ENCODE data around the gene LGR6.

LGR6 gene

DNA sequence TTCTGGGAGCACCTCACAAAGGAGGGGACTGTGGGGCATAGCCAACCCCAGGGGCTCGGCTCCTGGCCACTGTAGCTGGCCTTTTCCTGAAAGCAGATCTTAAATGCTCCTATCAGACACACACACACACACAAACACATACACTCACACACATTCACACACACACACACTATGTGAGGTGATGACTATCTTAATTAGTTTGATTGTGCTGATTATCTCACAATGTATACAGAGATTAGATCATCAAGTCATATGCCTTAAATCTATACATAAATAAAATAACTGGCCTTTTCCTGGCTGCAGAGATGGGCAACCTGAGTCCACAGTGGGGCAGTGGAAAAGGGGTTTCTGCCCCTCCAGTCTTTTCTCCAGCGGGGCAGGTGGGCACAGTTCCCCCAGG is 27.1 kb downstream of the LGR6 start:
- no peak for DNase-seq (ENCODE audit: low read depth, low spot score)

DNA sequence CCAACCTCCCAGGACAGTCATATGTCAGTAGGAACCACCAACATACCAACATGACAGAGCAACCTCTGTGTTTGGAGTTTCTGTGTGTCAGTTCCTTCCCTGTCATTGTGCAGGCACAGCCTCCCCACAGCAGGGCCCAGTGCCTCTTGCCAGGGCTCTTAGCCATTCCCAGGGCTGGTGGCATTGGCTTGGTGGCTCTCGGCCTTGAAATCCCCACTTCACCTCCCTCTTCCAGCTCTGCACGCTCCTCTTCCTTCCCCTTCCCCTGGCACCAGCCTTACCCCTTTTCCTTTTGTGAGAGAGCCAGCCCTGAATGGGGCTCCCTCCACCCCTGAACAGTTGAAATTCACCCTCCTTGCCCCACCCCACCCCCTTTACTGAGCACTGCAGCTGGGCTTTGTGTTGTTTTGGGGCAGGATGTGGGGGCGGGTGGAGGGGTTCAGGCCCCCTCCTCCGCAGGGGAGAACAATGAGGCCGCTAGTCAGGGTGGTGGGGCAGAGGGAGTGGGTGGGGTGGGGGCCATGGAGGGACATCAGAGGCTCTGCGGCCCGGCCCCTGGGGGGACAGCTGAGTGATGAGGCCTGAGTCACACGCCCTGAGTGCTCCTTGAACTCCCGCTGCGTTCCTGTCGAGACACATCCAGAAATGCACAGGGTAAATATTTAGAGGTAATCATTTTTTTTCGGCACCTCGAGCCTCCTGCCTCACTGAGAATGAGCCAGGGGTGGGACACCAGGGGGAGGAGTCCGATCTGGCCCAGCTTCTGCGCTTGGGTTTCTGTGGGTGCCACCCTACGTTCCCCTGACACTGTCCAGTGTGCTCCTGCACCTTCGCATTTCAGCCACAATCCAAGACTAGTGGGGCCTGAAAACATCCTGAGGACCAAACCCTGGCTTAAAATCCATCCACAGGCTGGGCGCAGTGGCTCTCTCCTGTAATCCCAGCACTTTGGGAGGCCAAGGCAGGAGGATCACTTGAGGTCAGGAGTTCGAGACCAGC is 28.6 kb downstream of the LGR6 start:
- DNase-seq (ENCODE audit: low read depth, low spot score), result no peak

DNA sequence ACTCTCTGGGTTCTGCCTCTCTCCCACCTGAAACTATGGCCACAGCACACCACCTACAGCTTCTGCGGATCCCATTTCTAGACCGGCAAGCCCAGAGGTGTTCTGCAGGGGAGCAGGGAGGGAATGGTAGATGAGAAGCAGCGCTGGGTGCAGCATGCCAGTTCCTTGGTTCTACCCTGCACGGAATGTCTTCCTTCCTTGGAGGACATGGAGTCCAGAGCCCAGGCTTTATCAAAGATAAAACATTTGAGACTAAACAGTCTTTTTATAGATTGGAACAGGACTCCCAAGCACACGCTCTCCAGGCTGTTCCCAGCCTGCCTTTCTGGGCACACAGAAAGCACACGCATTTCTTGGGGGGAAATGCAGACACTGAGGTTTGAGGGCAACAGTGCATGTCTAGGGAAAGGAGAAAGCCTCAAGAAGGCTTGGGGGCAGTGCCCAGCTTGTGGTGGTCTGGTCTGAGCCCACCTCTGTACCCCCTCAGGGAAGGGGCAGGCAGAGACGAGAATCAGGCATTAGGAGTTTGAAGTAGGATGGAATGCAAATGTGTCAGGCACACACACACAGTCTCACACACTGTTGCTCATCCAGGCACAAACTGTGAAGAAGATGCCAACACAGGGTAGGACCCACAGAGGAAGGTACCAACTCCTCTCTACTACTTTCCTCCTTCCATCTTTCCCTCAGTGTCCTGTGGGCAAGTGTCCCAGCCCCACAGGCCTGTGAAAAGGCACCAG is 29.7 kb downstream of the LGR6 start:
- no peak for DNase-seq (ENCODE audit: low read depth, low spot score)

DNA sequence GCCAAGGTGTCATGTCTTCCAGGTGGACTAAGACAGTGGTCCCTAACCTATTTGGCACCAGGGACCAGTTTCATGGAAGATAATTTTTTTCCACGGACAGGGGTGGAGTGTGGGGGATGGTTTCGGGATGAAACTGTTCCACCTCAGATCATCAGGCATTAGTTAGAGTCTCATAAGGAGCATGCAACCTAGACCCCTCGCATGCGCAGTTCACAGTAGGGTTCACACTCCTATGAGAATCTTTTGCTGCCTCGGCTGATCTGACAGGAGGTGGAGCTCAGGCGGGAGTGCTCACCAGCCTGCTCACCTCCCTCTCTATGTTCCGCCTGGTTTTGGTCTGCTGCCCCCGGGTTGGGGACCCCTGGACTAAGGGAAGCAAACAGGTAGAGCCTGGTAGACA is 30.9 kb downstream of the LGR6 start:
- no peak for DNase-seq (ENCODE audit: low read depth, low spot score)

DNA sequence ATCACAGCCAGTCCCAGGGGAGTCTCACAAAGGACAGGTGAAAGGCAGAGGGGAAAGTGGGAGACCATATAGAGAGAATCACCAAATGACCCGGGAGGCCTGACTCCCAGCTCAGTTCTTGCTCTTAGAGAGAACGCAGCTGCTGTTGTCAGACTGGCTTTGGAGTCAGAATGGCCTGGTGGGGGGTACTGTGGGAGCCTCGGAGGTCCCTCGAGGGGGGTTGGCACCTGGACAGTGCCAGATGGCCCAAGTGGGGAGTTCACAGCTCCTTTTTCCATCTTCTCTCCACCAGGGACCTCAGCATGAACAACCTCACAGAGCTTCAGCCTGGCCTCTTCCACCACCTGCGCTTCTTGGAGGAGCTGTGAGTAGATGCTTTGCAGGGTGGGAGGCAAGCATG is 31.5 kb downstream of the LGR6 start:
- no peak for DNase-seq (ENCODE audit: low read depth, low spot score)

DNA sequence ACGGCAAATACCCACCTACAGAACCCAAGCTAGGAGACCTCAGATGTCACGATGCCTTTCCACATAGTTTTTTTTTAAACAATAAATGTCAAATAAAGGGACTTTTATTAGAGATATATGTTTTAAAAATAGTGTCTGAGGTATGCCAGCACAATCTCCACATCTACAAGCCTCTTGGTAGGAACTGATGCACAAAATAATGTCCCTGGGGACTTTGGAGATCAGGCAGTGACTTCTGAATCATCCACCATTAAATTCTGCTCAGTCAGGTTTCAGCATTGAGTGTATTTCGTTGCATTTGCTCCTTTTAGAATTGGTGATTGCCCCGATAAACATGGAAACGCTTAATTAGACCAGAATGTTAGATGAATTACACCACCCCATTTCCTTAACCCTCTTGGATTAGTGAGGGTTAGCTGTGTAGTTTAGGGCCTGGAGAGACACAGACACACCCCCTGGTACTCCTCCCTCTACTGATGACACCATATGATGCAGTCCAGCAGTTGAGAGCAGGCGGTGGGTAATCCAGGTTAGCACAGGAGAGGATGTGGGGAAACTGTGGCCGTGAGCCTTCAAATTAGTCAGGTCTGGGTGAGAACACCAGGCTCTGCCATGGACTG is 33.6 kb downstream of the LGR6 start:
- DNase-seq (ENCODE audit: low read depth, low spot score), result no peak

DNA sequence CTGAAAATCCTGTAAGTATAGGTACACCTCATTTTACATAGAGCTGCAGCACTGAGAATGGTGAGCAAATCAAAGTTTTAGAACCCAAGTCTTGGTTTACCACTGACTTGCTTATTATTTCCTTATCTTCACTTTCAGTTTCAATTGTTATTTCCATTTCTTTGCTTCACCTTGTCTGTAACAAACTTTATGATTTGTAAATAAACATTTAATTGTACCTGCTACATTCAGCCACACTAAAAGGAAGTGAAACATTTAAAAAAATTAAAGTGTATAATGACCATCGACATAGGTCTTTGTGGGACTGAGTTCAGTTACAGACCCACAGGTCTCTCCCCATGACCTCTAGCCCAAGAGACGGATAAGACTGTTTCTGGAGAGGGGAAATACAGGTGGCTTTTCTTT is 34.4 kb downstream of the LGR6 start:
- no peak for DNase-seq (ENCODE audit: low read depth, low spot score)

DNA sequence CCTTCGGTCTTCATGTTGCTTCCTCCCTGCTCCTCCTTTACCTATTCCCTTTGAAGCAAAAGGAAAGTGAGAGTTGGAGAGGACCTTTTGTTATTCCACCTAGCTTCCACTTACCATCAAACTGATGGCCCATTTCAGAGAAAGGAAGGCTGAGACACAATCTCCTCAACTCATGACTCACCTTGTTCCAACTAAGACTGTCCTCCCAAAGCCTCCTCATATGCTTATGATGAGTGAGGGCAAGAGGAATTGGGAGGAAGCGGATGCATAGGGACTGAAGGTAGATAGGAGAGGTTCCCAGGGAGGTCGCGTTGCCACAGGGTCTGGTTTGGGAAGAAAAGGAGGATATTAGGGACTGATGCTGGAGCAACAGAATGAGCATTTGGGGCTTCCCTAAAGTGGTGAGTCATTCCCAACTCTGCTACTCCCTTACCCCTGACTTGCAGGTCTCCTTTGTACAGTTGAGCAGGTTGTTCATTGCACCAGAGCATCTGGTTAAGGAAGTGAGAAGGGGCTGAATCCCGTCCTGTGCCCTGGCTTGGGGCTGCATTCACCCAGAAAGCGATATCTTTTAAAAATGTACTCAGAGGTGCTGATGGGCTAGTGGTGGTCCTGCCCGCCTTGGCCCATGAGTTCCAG is 35.0 kb downstream of the LGR6 start:
- no peak for DNase-seq (ENCODE audit: low read depth, low spot score)

DNA sequence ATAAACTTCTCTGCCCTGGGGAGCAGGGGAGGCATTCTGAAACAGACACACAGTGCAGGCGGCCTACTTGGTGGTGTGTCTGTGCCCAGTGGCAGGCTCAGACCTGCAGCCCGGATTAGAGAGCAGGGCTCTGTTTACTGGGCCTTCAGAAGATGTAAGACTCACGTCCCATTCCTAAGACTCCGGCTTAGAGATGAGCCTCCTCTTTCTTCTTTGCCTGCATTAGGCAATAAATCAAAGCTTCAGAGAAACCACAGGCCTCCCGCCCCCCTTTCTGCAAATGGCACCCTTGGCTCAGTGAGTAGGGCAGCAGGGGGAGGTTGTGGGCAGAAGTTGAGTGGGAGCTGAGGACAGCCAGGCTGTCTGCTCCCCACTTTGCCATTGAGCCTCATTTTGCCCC is 35.8 kb downstream of the LGR6 start:
- no peak for DNase-seq (ENCODE audit: low read depth, low spot score)

DNA sequence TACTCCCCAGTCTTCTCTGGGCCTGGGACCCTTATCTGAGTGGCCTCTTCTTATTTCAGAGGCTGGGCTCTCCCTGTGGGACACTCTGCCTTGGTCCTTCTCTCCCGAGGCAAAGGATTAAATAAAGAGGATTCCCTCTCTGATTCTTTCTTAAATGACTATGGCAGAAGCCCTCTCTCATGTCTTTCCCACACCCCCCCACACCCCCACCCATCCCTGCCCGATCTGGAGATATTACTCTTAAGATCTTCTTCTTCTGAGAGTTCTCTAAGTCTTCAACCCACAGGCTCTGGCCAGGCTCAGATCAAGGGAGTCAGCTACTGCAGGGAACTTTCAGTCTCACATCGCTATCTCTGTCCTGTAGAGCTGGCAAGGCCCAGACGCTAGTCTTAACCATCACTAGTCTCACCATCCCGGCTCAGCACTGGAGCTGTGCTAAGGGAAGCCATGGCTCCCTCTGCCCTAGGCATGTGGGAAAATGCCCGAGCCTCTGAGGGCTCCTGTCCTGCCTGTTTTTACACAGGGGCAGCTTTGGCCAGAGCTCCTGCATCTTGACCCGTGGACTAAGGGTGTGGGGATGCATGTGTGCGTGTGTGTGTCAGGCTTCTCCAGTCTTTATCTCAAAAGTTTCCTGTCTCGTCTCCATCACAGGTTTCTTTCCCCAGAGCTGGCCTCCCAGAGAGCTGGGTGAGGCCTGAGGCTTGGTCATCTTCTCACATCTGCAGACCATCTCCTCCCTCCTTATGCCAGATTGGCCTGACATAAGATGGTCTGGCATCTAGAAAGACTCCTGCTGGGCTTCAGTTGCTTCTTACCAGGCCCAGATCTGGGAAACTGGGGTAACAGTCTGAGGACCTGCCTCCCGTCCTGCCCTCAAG is 36.7 kb downstream of the LGR6 start:
- no peak for DNase-seq (ENCODE audit: low read depth, low spot score)

DNA sequence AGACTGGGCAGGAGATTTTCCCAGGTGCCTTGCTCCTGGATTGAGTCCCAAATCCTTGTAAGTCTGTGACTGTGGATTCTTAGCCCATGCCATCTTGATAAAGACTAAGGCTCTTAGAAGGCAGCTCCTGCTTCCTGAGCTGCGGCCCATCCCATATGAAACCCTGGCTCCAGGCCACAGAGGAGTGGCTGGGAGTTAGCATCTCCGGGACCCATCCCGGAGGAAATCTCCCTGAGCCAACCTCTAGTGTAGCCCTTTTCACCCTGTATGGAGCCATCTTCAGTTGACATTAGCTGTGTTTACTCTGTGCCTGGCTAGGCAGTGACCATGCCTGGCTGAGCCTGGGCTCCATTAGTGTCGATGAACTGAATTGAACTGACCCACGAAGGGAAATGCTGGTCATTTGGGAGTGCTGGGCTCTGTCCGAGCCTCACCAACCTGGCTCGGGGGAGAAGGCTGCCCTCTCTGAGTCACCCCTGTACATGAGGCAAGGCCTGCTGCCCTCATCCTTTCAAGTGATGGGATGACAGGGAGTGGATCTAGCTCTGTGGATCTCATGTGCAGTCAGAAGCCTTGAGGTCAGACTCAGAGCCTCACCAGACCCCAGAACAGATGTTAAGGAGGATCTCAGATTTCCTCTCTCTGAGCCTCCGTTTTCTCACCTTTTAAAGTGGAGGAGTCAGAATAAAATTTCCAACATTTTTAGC is 37.5 kb downstream of the LGR6 start:
- DNase-seq (ENCODE audit: low read depth, low spot score), result no peak

DNA sequence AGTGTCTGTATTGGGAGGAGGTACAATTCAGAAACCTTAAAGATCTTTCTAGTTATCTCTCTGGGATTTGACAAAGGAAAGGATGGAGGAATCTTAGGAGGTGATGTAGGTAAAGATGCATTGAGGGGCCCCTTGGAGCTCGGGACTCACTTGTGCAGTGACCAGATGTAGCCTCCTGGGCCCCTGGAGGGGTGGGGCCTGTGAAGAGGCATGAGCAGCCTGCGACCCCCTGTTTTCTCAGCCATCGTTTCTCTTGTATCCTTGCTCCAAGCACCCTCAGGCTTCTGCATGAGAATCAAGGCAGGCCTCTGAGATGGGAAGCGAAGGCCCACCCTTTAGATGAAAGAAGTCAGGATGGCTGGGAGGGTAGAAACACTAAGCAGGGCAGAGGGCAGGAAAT is 39.6 kb downstream of the LGR6 start:
- no peak for DNase-seq (ENCODE audit: low read depth, low spot score)

DNA sequence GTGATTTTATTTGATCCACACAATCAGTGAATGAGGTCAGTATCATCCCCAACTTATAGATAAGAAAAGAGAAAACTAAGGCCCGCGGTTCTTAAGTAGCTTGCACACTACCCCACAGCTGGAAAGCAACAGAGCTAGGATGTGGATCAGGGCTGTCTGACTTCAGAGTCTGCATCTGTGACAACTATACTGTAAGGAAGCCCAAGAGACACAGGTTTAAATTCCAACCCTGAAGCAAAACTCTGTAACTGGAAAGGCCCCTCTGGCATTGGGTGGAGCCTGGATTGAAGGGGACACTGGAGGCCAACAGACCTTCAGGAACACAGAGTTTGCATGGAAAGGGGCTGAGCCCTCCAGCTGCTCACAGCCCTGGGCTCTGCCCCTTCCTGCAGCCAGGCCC is 40.2 kb downstream of the LGR6 start:
- no peak for DNase-seq (ENCODE audit: low read depth, low spot score)

DNA sequence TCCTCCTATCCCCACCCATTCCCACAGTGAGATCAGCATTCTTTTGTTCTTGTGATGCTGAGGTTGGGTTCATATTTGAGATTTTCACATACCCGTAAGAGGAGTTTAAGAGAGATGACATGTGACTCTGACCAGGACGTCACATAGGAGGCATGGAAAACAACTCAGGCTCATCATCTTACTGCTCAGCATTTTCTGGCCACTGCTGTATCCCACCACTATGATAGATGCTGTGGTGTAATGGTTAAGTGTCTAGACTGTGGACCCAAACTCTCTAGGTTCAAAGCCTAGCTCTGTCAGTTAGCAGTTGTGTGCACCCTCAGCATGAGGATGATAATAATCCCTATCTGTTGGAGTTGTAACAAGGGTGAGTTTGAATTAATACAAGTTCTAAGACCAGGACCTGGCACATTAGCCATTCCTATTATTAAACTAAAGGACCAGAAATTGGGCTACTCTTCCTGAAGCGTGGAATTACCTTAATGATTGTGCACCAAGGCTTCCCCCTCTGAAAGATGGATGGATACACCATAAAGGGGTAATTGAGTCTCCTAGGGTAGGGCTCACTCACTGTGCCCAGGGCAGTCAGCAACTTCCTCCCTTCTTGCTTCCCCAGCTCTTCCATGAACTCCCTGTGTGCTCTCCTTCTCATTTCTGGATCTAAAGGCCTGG is 40.9 kb downstream of the LGR6 start:
- DNase-seq (ENCODE audit: low read depth, low spot score), result no peak

DNA sequence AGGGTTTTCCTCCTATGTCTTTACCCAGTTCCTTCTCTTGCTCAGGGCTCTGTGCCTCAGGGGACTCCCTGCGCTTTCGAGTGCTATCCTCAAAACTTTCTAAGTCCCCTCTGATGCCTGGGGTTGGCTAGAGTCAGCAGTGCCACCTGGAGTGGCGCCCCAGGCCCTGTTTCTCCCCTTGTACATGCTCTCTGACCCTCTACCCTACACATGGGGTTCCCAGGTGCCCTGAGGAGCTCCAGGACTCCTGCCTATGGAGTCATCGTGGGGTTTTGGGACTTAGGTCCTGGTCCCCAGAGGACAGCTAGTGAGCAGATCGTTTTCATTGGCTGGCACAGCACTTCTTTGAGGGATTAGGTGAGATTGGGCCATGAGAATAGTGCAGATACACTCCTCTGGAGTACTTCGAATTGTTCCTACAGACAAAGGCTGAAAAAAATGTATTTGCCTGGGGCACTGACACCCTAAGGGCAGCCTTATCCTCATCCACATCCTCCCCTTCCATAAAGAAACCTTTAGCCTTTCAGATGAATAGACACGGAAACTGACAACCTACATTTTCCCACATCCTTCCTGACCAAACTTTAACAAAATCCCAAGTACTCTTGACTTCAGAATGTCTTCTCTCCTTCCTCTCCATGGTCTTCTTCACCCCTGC is 41.5 kb downstream of the LGR6 start:
- no peak for DNase-seq (ENCODE audit: low read depth, low spot score)

DNA sequence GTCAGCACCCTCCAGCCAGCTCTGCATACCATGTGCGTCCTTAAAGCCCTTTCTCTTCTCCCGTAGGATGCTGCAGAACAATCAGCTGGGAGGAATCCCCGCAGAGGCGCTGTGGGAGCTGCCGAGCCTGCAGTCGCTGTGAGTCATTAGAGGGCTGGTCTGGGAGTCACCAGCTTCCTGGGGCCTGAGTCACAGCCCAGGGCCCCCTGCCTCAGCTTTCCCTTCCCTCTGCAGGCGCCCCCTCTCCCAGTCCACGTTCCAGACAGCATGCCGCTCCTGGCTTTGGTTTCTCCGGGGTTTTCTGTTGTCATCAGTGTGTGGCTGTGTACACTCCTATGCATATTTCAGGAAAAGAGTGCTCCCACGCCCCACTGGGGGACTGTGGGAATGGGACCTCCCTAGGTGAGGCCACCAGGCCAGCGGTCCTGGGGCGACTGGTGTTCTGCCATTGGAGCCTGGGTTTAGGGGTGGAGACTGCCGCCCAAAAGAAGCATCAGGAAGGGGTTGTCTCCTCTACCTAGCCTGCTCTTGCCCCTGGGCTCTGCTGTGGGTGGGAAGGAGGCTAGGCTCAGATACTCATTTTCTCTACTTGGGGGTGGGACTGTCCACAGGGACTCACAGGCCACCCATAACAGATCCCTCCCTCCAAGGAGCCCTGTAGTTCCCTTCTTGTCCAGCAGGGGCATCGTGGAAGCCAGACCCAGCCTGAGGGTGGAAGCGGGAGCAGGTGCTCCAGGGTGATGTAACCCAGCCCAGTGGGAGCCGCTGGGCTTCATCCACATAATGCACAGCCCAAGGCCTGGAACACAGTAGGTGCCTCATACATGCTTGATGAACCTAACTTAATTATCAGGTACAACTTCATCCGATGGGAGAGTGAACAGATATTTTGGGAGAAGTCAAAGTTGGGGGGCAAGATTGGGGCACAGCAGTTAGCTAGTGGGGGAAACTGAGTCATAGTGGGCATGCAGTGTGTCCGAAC is 42.5 kb downstream of the LGR6 start:
- DNase-seq (ENCODE audit: low read depth, low spot score), result no peak

DNA sequence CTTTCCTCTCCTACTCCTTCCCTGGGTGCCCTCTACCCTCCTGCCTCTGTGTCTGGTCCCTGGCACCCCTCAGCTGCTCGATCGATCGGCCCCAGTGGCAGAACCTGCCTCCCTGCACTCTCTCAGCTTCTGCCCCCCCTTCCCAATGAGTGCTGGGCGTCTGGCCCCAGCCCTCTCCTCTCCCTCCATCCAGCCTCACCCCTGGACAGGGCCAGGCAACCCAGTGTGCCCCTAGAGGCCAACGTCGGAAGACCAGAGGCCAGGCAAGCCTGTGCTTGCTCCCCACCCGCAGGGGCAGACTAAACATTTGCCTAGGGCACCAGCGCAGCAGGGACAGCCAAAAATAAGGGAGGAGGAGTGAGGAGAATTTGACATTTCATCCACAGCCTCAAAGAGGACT is 43.5 kb downstream of the LGR6 start:
- DNase-seq (ENCODE audit: low read depth, low spot score), result no peak

DNA sequence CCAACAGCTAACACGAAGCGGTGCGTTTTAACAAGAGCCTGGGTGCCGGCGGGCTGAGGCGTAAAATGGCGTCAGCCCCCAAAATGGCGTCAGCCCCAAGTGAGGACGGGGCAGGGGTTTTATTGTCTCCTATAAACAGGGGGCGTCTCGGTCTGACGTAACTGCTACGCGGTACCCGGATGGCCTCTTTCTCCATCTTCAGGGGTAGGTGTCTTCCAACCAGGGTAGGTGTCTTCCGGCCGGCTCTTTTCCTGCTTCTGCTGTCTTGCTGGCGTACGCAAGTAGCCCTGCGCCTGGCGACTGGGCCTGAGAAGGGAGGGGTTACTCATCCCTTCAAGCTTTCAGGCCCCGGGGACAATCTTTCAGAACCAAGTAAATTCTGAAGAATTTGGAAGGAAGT is 45.3 kb downstream of the LGR6 start:
- DNase-seq (ENCODE audit: low read depth, low spot score), result no peak

Data from iPS DF 19.7 (cell line).